WTC11 (cell line): Measurements from ENCODE around the gene SALL1. TPM values are rescaled to one million over a fixed set of nuclear protein-coding genes. Genes with fewer than 3 reads are reported as not detected.

Experiments
- ATAC-seq: fragments of 200-7000 bp; cut with Tn5 transposase; 2 replicates; pipeline ENCODE4 v1.10.0; 2021; ENCODE audit warnings: mild to moderate bottlenecking, moderate library complexity
- CTCF ChIA-PET: fragments of 300-600 bp; sonication (Branson Sonifier 250); formaldehyde crosslinking; loops from one replicate; lab custom pipeline; 2021; ENCODE audit warnings: antibody characterized with exemption; lab: Charles Lee
- POLR2A ChIA-PET: fragments of 350-600 bp; sonication (Branson Sonifier 250); formaldehyde crosslinking; loops from one replicate; lab custom pipeline; 2021; ENCODE audit warnings: antibody characterized with exemption; lab: Charles Lee
- DNase-seq: peaks from one replicate; pipeline ENCODE4 v3.0.0; 2021; ENCODE audit warnings: low spot score
- H3K27ac Mint-ChIP-seq: 2 replicates; pipeline ENCODE4 v1.8.0; 2021; ENCODE audit warnings: mixed read lengths
- H3K27me3 Mint-ChIP-seq: 2 replicates; pipeline ENCODE4 v1.8.0; 2021; ENCODE audit warnings: low read depth, mild to moderate bottlenecking, moderate library complexity, mixed read lengths
- H3K36me3 Mint-ChIP-seq: 2 replicates; pipeline ENCODE4 v1.8.0; 2021; ENCODE audit warnings: mixed read lengths
- H3K4me1 Mint-ChIP-seq: 2 replicates; pipeline ENCODE4 v1.8.0; 2022; ENCODE audit warnings: mixed read lengths
- H3K4me3 Mint-ChIP-seq: 2 replicates; pipeline ENCODE4 v1.8.0; 2021; ENCODE audit warnings: mild to moderate bottlenecking, moderate library complexity, mixed read lengths
- H3K9me3 Mint-ChIP-seq: 2 replicates; pipeline ENCODE4 v1.8.0; 2021; ENCODE audit warnings: mixed read lengths
- CBFB ChIP-seq: sonication (generic); formaldehyde crosslinking; IDR thresholded peaks from 2 replicates; pipeline ENCODE4 v1.8.1; 2022; ENCODE audit warnings: mild to moderate bottlenecking, low read depth, missing genetic modification reagents
- CREB1 ChIP-seq: sonication (generic); formaldehyde crosslinking; IDR thresholded peaks from 2 replicates; pipeline ENCODE4 v1.8.0; 2023; ENCODE audit warnings: mild to moderate bottlenecking, missing genetic modification reagents
- CTCF ChIP-seq: fragments of 200-600 bp; IDR thresholded peaks from 2 replicates; pipeline ENCODE4 v1.8.0; 2022; ENCODE audit warnings: antibody characterized with exemption
- E2F4 ChIP-seq: sonication (generic); formaldehyde crosslinking; IDR thresholded peaks from 2 replicates; pipeline ENCODE4 v1.8.1; 2022; ENCODE audit warnings: low read depth, mild to moderate bottlenecking, moderate library complexity, missing genetic modification reagents, borderline replicate concordance
- EMX1 ChIP-seq: fragments of 250-450 bp; sonication (Bioruptor Pico); IDR thresholded peaks from 2 replicates; pipeline ENCODE4 v1.8.0; 2021; ENCODE audit warnings: mild to moderate bottlenecking
- FOXK1 ChIP-seq: sonication (generic); formaldehyde crosslinking; IDR thresholded peaks from 2 replicates; pipeline ENCODE4 v1.8.0; 2022; ENCODE audit warnings: mild to moderate bottlenecking, moderate library complexity, missing genetic modification reagents
- GABPB1 ChIP-seq: sonication (generic); formaldehyde crosslinking; IDR thresholded peaks from 2 replicates; pipeline ENCODE4 v1.8.1; 2023; ENCODE audit warnings: mild to moderate bottlenecking, missing genetic modification reagents
- IRF1 ChIP-seq: sonication (generic); formaldehyde crosslinking; IDR thresholded peaks from 2 replicates; pipeline ENCODE4 v1.8.0; 2023; ENCODE audit warnings: missing genetic modification reagents
- NFYB ChIP-seq: sonication (generic); formaldehyde crosslinking; conservative IDR thresholded peaks from 2 replicates; pipeline ENCODE4 v1.8.0; 2022; ENCODE audit warnings: low read depth, missing genetic modification reagents
- NR3C1 ChIP-seq: sonication (generic); formaldehyde crosslinking; conservative IDR thresholded peaks from 2 replicates; pipeline ENCODE4 v1.8.1; 2023; ENCODE audit warnings: low read depth, mild to moderate bottlenecking, missing genetic modification reagents
- PREB ChIP-seq: sonication (generic); formaldehyde crosslinking; IDR thresholded peaks from 2 replicates; pipeline ENCODE4 v1.8.1; 2022; ENCODE audit warnings: mild to moderate bottlenecking, missing genetic modification reagents, moderate library complexity, borderline replicate concordance
- PRRX2 ChIP-seq: fragments of 250-450 bp; sonication (Bioruptor Pico); IDR thresholded peaks from 2 replicates; pipeline ENCODE4 v1.8.0; 2021; ENCODE audit warnings: mild to moderate bottlenecking
- SOX15 ChIP-seq: fragments of 250-450 bp; sonication (Bioruptor Pico); IDR thresholded peaks from 2 replicates; pipeline ENCODE4 v1.9.0; 2021; ENCODE audit warnings: mild to moderate bottlenecking
- STAT6 ChIP-seq: sonication (generic); formaldehyde crosslinking; conservative IDR thresholded peaks from 2 replicates; pipeline ENCODE4 v1.8.1; 2023; ENCODE audit warnings: mild to moderate bottlenecking, low read depth, missing genetic modification reagents, moderate library complexity
- TEAD4 ChIP-seq: sonication (generic); formaldehyde crosslinking; IDR thresholded peaks from 2 replicates; pipeline ENCODE4 v1.8.0; 2022; ENCODE audit warnings: mild to moderate bottlenecking, missing genetic modification reagents
- TP53 ChIP-seq: sonication (generic); formaldehyde crosslinking; IDR thresholded peaks from 2 replicates; pipeline ENCODE4 v1.8.1; 2023; ENCODE audit warnings: mild to moderate bottlenecking, missing genetic modification reagents
- USF2 ChIP-seq: sonication (generic); formaldehyde crosslinking; IDR thresholded peaks from 2 replicates; pipeline ENCODE4 v1.8.1; 2023; ENCODE audit warnings: mild to moderate bottlenecking, missing genetic modification reagents, moderate library complexity
- ZBTB43 ChIP-seq: sonication (generic); formaldehyde crosslinking; IDR thresholded peaks from 2 replicates; pipeline ENCODE4 v1.8.1; 2023; ENCODE audit warnings: mild to moderate bottlenecking, missing genetic modification reagents
- ZNF121 ChIP-seq: sonication (generic); formaldehyde crosslinking; IDR thresholded peaks from 2 replicates; pipeline ENCODE4 v1.8.0; 2023; ENCODE audit warnings: missing genetic modification reagents
- ZNF281 ChIP-seq: sonication (generic); formaldehyde crosslinking; IDR thresholded peaks from 2 replicates; pipeline ENCODE4 v1.8.0; 2023; ENCODE audit warnings: mild to moderate bottlenecking, missing genetic modification reagents
- ZNF532 ChIP-seq: fragments of 250-450 bp; sonication (Bioruptor Pico); IDR thresholded peaks from 2 replicates; pipeline ENCODE4 v1.9.0; 2021; ENCODE audit warnings: mild to moderate bottlenecking, borderline replicate concordance
- total RNA-seq: library from RNA; stranded (reverse); gene quantifications from 3 replicates; pipeline ENCODE4 v1.2.3, GENCODE V29; 2021

The SALL1 gene
- total RNA-seq, 1 experiment from 2014 or later, result 63.9 TPM

- no peak for TF ChIP-seq PREB (CRISPR knock-in tag)
- TF ChIP-seq TEAD4 (CRISPR knock-in tag), result no peak
- TF ChIP-seq ZNF532 (CRISPR knock-in tag), result no peak
- no peak for TF ChIP-seq PRRX2 (CRISPR knock-in tag)
- no peak for TF ChIP-seq ZNF121 (CRISPR knock-in tag)
- no peak for TF ChIP-seq STAT6
- TF ChIP-seq ZNF281, result no peak
- TF ChIP-seq CBFB, result no peak
- TF ChIP-seq ZBTB43 (CRISPR knock-in tag), result no peak
- TF ChIP-seq IRF1 (CRISPR knock-in tag), result no peak
- no peak for TF ChIP-seq USF2
Observed at GRCh38 chr16:51140112-51140511, 11.0 kb downstream of the SALL1 start (continued).

GRCh38 chr16:51139568-51139967, 11.5 kb downstream of the SALL1 start:
- Mint-ChIP-seq H3K4me3 (no peak overlapping the region), H3K27ac (no peak overlapping the region; the same call in 1 of the 2 replicates), H3K9me3 (no peaks in the 10 kb centered on the region), H3K27me3 (no peaks in the 10 kb centered on the region), H3K4me1 (peaks cover 44% of the 10 kb centered on the region), H3K36me3 (peaks cover 70% of the 10 kb centered on the region)
- POLR2A ChIA-PET, result no interaction called here
- DNase-seq, result no peak
- CTCF ChIA-PET, result interaction anchor here (0.6 to 0.8 kb wide), 2 partner anchors 13 to 96 kb away, joined by 3 read pairs; no protein-coding TSS in a partner anchor
- ATAC-seq, result no peak
- no peak for TF ChIP-seq SOX15
- no peak for TF ChIP-seq NR3C1 (CRISPR knock-in tag)
- TF ChIP-seq TP53 (CRISPR knock-in tag), result no peak
- TF ChIP-seq CREB1, result no peak
- no peak for TF ChIP-seq FOXK1 (CRISPR knock-in tag)
- no peak for TF ChIP-seq NFYB (CRISPR knock-in tag)
- TF ChIP-seq GABPB1, result no peak
- no peak for TF ChIP-seq CTCF
- TF ChIP-seq EMX1, result no peak
- no peak for TF ChIP-seq E2F4 (CRISPR knock-in tag)
